ENCODE data around the gene PCSK5. TPM values are rescaled to one million over a fixed set of nuclear protein-coding genes. Genes with fewer than 3 reads are reported as not detected.

Gene PCSK5
- total RNA-seq, 8 experiments from 2014 or later: 1.8 to 21.4 (median 4.9) TPM

GRCh38 chr9:76206821-76207220 lies 316.3 kb downstream of the PCSK5 start:
- Histone ChIP-seq H3K4me1 (replicated peaks in 1 of 2) (no peaks in the 10 kb centered on the region), H3K4me3 (no peak overlapping the region), H3K27ac (no peak overlapping the region)
- no peak for ATAC-seq (replicated peaks in 6 of 8)
- in situ Hi-C loops (cut with MboI; ENCODE audit: low pct_unique_long_range_greater_than_20kb in 2 of 9, low sequenced_read_pairs in 9 of 9, unreplicated experiment in 9 of 9): no loop called here
- 0 to 63% (median 19%) methylated on average over 1 of the region's 1 CpG; no CpG with 5 or more reads in 4 of the 10 experiments for WGBS, 10 experiments

- in situ Hi-C loops (cut with MboI; ENCODE audit: low pct_unique_long_range_greater_than_20kb in 2 of 9, low sequenced_read_pairs in 9 of 9, unreplicated experiment in 9 of 9): no loop called here
- 44 to 100% (median 86%) methylated on average over 1 to 3 of the region's 3 CpGs; no CpG with 5 or more reads in 1 of the 10 experiments for WGBS, 10 experiments
Measured at GRCh38 chr9:76213751-76214150, 323.3 kb downstream of the PCSK5 start.

GRCh38 chr9:76215066-76215465 lies 324.6 kb downstream of the PCSK5 start:
- H3K27ac ChIP-seq: no peak overlapping the region
- 0 to 43% (median 40%) methylated on average over 1 of the region's 1 CpG; no CpG with 5 or more reads in 7 of the 10 experiments for WGBS, 10 experiments
- peaks cover 10 to 18% of the 10 kb centered on the region in 2 donors for H3K4me1 ChIP-seq (replicated peaks in 1 of 2)
- in situ Hi-C loops (cut with MboI; ENCODE audit: low pct_unique_long_range_greater_than_20kb in 2 of 9, low sequenced_read_pairs in 9 of 9, unreplicated experiment in 9 of 9): no loop called here
- H3K4me3 ChIP-seq: no peak overlapping the region
- ATAC-seq (replicated peaks in 6 of 8): peak in 3 of 8 experiments; percentile 17 to 75 (median 64)

More at GRCh38 chr9:76213751-76214150, 323.3 kb downstream of the PCSK5 start:
- no peak for ATAC-seq (replicated peaks in 6 of 8)
- H3K4me1 ChIP-seq (replicated peaks in 1 of 2): peaks cover 10 to 11% of the 10 kb centered on the region in 2 donors
- no peak overlapping the region for H3K4me3 ChIP-seq
- no peak overlapping the region for H3K27ac ChIP-seq

DNA sequence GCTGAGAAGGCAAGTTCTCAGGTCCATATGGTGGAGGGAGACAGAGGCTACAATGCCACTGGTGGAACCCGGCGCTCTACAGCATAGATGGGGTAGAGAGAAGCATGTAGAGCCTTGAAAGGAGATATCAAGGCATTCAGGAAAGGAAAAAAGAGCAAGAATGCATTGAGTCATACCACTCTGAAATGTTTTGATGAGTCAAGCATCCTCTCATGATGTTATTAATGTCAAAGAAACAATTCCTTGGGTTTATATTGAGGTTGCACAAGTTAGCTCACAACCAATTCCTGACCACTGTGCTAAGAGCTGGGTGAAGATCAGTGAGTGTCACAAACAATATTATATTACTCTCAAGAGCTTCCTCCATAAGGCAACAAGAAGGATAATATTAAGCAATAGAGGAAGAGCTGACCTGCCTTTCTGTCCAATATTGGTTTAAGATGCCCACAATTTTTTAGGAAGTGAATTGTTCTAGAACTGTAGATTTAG lies 325.7 kb downstream of the PCSK5 start:
- no peak overlapping the region for H3K4me3 ChIP-seq
- ATAC-seq (replicated peaks in 6 of 8): peak in 4 of 8 experiments; percentile 19 to 80 (median 46)
- in situ Hi-C loops (cut with MboI; ENCODE audit: low pct_unique_long_range_greater_than_20kb in 2 of 9, low sequenced_read_pairs in 9 of 9, unreplicated experiment in 9 of 9): no loop called here
- 57 to 100% (median 98%) methylated on average over 1 to 2 of the region's 2 CpGs; no CpG with 5 or more reads in 4 of the 10 experiments for WGBS, 10 experiments
- peaks cover 10 to 18% of the 10 kb centered on the region in 2 donors for H3K4me1 ChIP-seq (replicated peaks in 1 of 2)
- no peak overlapping the region for H3K27ac ChIP-seq

- WGBS, 10 experiments: 12 to 100% (median 71%) methylated on average over 1 to 9 of the region's 9 CpGs; no CpG with 5 or more reads in 2 of the 10 experiments
- H3K4me1 ChIP-seq (replicated peaks in 1 of 2): peaks cover 10 to 18% of the 10 kb centered on the region in 2 donors
- in situ Hi-C loops (cut with MboI; ENCODE audit: low pct_unique_long_range_greater_than_20kb in 2 of 9, low sequenced_read_pairs in 9 of 9, unreplicated experiment in 9 of 9): no loop called here
- ATAC-seq (replicated peaks in 6 of 8): peak in 3 of 8 experiments; percentile 16 to 65 (median 36)
- H3K4me3 ChIP-seq: no peak overlapping the region
- no peak overlapping the region for H3K27ac ChIP-seq
Measured at GRCh38 chr9:76218117-76218885, 327.8 kb downstream of the PCSK5 start.

- 36 to 90% (median 73%) methylated on average over 1 to 9 of the region's 9 CpGs; no CpG with 5 or more reads in 1 of the 10 experiments for WGBS, 10 experiments
- Histone ChIP-seq H3K4me3 (no peak overlapping the region), H3K27ac (no peak overlapping the region), H3K4me1 (replicated peaks in 1 of 2) (peaks cover 10 to 18% of the 10 kb centered on the region in 2 donors)
- ATAC-seq (replicated peaks in 6 of 8): peak in 4 of 8 experiments; percentile 33 to 70 (median 48)
- in situ Hi-C loops (cut with MboI; ENCODE audit: low pct_unique_long_range_greater_than_20kb in 2 of 9, low sequenced_read_pairs in 9 of 9, unreplicated experiment in 9 of 9): no loop called here
Measured at GRCh38 chr9:76218886-76219445, 328.5 kb downstream of the PCSK5 start.

- no peak overlapping the region for H3K27ac ChIP-seq
- ATAC-seq (replicated peaks in 6 of 8): peak in 6 of 8 experiments; percentile 8 to 56 (median 37)
Measured at GRCh38 chr9:76219560-76220151, 329.2 kb downstream of the PCSK5 start.

GRCh38 chr9:76221423-76221822 lies 330.9 kb downstream of the PCSK5 start:
- Histone ChIP-seq H3K27ac (no peak overlapping the region), H3K4me3 (no peak overlapping the region), H3K4me1 (replicated peaks in 1 of 2) (peaks cover 10 to 18% of the 10 kb centered on the region in 2 donors)
- in situ Hi-C loops (cut with MboI; ENCODE audit: low pct_unique_long_range_greater_than_20kb in 2 of 9, low sequenced_read_pairs in 9 of 9, unreplicated experiment in 9 of 9): no loop called here
- ATAC-seq (replicated peaks in 6 of 8): no peak
- WGBS, 10 experiments: 50 to 100% (median 80%) methylated on average over 1 to 6 of the region's 6 CpGs; no CpG with 5 or more reads in 1 of the 10 experiments

More at GRCh38 chr9:76219560-76220151, 329.2 kb downstream of the PCSK5 start:
- in situ Hi-C loops (cut with MboI; ENCODE audit: low pct_unique_long_range_greater_than_20kb in 2 of 9, low sequenced_read_pairs in 9 of 9, unreplicated experiment in 9 of 9): no loop called here
- WGBS, 10 experiments: 69 to 100% (median 90%) methylated on average over 1 to 10 of the region's 11 CpGs; no CpG with 5 or more reads in 2 of the 10 experiments
- Histone ChIP-seq H3K4me3 (no peak overlapping the region), H3K4me1 (replicated peaks in 1 of 2) (peaks cover 10 to 18% of the 10 kb centered on the region in 2 donors)

DNA sequence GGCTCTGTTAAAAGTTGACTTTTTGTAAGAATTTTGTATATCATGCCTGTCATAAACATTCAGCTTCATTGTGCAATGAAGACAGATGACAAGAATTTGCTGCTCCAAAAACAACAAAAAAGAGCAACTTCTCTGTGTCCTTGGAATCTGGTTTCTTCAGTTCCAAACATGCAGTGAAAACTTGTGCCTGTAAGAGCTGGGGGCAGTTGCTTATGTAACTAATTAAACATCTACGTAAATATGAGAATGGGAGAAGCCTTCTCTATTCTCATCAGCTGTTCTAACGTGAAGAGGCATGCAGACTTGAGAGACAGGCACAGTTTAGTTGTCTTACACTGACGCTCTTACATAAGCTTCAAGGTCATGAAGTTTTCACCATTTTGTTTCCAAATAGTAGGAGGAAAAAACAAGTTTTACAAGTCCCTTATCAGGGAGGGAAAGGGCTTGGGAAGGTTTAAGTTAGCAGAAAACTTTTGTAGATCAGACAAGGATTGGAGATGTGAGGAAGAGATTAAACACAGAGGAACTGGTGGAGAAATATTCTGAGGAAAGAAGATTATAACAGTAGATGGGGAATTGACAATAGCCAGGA lies 333.4 kb downstream of the PCSK5 start:
- Histone ChIP-seq H3K4me1 (replicated peaks in 1 of 2) (peaks cover 0 to 5% of the 10 kb centered on the region in 2 donors), H3K27ac (no peak overlapping the region), H3K4me3 (no peak overlapping the region)
- ATAC-seq (replicated peaks in 6 of 8): no peak
- WGBS, 10 experiments: 0 to 86% (median 60%) methylated on average over 1 to 3 of the region's 3 CpGs; no CpG with 5 or more reads in 1 of the 10 experiments
- in situ Hi-C loops (cut with MboI; ENCODE audit: low pct_unique_long_range_greater_than_20kb in 2 of 9, low sequenced_read_pairs in 9 of 9, unreplicated experiment in 9 of 9): no loop called here

GRCh38 chr9:76227156-76227555 lies 336.7 kb downstream of the PCSK5 start:
- no peak overlapping the region for H3K27ac ChIP-seq
- in situ Hi-C loops (cut with MboI; ENCODE audit: low pct_unique_long_range_greater_than_20kb in 2 of 9, low sequenced_read_pairs in 9 of 9, unreplicated experiment in 9 of 9): no loop called here
- H3K4me1 ChIP-seq (replicated peaks in 1 of 2): no peaks in the 10 kb centered on the region
- H3K4me3 ChIP-seq: no peak overlapping the region
- no peak for ATAC-seq (replicated peaks in 6 of 8)
- 20 to 83% (median 80%) methylated on average over 1 to 2 of the region's 2 CpGs; no CpG with 5 or more reads in 5 of the 10 experiments for WGBS, 10 experiments

- in situ Hi-C loops (cut with MboI; ENCODE audit: low pct_unique_long_range_greater_than_20kb in 2 of 9, low sequenced_read_pairs in 9 of 9, unreplicated experiment in 9 of 9): no loop called here
- H3K27ac ChIP-seq: no peak overlapping the region
- ATAC-seq (replicated peaks in 6 of 8): no peak
- H3K4me3 ChIP-seq: no peak overlapping the region
- WGBS, 10 experiments: 19 to 100% (median 80%) methylated on average over 1 to 5 of the region's 5 CpGs; no CpG with 5 or more reads in 1 of the 10 experiments
- H3K4me1 ChIP-seq (replicated peaks in 1 of 2): no peaks in the 10 kb centered on the region
Measured at GRCh38 chr9:76231001-76231400, 340.5 kb downstream of the PCSK5 start.

DNA sequence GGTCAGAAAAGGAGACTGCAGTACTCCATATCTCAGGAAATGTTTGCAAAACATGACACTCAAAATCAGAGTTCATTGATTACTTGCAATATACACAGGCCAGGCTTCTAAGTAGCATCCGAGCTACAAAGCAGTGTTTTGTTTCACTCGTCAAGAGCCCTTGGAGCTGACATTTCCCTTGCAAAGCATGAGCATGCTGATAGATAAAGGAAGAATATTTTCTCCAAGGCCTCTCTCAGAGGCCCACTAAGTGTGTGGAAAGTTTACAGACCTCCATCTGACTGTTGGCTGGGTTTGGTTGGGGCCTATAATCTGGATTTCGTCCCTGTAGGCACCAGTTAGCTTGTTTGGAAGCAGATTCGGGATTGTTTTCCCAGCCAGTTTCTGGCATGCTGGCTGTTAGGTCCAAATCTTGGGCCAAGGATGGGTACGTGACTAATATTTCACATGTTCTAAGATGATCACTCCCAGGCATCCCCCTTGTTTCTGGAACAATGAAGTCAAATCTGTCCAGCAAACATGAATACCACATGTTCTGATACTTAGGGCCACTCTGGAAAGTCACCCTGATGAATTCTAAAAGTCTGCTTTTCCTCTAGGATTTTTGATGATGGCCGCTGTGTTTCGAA lies 342.5 kb downstream of the PCSK5 start:
- H3K27ac ChIP-seq: no peak overlapping the region
- no peak for ATAC-seq (replicated peaks in 6 of 8)
- no peak overlapping the region for H3K4me3 ChIP-seq
- in situ Hi-C loops (cut with MboI; ENCODE audit: low pct_unique_long_range_greater_than_20kb in 2 of 9, low sequenced_read_pairs in 9 of 9, unreplicated experiment in 9 of 9): no loop called here
- WGBS, 10 experiments: 13 to 100% (median 58%) methylated on average over 1 to 6 of the region's 7 CpGs; no CpG with 5 or more reads in 1 of the 10 experiments
- H3K4me1 ChIP-seq (replicated peaks in 1 of 2): no peaks in the 10 kb centered on the region

Measured in motor neuron (in vitro differentiated cells).